ENCODE data around the gene SPDYE18.
"Not testable (repeated sequence)": the region's sequence is repeated elsewhere in the genome, so short reads cannot be mapped to it uniquely, and the experiment has no call there.

SPDYE18 gene

DNA sequence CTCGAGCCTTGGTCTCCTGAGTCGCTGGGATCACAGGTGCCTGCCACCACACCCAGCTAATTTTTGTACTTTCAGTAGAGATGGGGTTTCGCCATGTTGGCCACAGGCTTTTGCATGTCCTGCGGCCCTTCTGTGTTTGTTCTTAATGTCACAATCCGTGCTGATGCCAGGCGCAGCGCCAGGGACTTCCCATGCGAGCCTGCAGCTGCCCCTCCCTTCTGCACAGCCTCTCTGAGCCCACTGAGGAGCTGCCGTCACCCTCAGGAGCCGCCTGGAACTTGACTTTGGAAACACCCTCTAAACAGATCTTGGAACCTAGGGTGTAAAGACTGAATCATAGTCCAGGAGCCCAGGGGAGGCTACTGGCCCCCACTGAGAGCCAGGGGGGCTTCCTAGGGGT, 54.4 kb downstream of the SPDYE18 start:
- peak; percentile 47 for DNase-seq (ENCODE audit: low read depth)
- not testable (repeated sequence) for H3K4me3 ChIP-seq (ENCODE audit: control insufficient read depth, low read depth, low read length)

- not testable (repeated sequence) for H3K4me3 ChIP-seq (ENCODE audit: control insufficient read depth, low read depth, low read length); DNase-seq (ENCODE audit: low read depth)
These were observed 55.9 kb downstream of the SPDYE18 start for GRCh38 chr7:77006127-77007110.

DNA sequence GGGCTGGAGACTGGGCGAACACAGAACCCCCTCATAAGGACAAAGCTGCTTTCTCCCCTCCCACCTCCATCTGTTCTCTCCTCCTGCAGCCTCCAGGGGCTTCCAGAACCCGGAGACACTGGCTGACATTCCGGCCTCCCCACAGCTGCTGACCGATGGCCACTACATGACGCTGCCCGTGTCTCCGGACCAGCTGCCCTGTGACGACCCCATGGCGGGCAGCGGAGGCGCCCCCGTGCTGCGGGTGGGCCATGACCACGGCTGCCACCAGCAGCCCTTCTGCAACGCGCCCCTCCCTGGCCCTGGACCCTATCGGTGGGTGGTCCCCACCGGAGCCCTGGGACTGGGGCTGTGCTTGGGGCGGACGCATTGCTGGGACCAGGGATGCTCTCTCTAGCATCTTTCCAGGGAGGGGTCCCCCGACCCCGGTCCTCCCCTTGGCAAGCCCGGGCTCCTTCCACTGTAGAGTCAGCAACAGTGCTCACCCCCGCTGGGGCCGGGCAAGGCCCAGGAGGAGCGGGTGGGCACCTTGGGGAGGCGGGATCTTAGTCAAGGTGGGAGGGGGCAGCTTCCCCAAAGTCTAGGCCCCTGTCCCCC, 56.8 kb downstream of the SPDYE18 start:
- not testable (repeated sequence) for H3K4me3 ChIP-seq (ENCODE audit: control insufficient read depth, low read depth, low read length); DNase-seq (ENCODE audit: low read depth)

GRCh38 chr7:77004151-77004550, 58.2 kb downstream of the SPDYE18 start:
- DNase-seq (ENCODE audit: low read depth); H3K4me3 ChIP-seq (ENCODE audit: control insufficient read depth, low read depth, low read length): not testable (repeated sequence)

GRCh38 chr7:77003241-77003640, 59.1 kb downstream of the SPDYE18 start:
- not testable (repeated sequence) for DNase-seq (ENCODE audit: low read depth); H3K4me3 ChIP-seq (ENCODE audit: control insufficient read depth, low read depth, low read length)

DNA sequence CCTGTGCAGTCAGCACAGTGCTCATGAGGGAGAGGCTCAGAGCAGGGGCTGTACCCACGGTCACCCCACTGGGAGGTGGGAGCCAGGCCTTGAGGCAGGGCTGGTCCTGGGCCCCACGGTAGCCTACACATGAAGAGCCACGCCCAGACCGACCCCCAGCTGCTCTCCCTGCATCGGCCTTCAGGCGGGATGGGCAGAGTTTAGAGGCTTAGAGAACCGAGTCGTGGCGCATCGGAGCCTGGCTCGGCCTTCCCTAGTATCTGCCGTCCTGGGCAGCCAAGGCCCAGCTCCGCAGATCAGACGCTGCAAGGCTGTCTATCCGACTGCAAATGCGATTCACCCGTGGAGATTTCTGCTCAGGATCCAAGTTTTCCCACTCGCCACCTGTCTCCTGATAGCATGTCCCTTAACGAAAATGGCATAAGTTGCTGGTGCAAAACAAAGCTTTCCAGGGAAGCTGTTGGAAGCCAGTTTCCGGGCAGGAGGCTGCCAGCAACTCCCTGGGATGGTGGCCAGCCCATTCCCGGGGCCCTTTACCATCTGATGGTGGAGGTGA, 59.6 kb downstream of the SPDYE18 start:
- DNase-seq (ENCODE audit: low read depth); H3K4me3 ChIP-seq (ENCODE audit: control insufficient read depth, low read depth, low read length): not testable (repeated sequence)

DNA sequence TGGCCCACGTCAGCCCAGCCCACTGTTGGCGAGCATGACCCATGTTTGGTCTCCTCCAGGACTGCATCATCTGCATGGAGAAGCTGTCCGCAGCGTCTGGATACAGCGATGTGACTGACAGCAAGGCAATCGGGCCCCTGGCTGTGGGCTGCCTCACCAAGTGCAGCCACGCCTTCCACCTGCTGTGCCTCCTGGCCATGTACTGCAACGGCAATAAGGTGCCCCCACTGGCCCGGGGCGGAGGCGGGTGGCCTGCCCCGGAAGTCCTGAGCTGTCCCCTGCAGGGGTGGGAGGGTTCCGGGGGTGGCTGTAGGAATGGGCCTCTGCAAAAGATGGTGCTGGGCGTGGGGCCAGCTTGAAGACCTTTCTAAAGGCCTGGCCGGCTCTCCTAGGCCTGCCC, 60.3 kb downstream of the SPDYE18 start:
- not testable (repeated sequence) for DNase-seq (ENCODE audit: low read depth)

More for the DNA sequence above, 60.3 kb downstream of the SPDYE18 start:
- not testable (repeated sequence) for H3K4me3 ChIP-seq (ENCODE audit: control insufficient read depth, low read depth, low read length)

Measured in fibroblast of mammary gland (primary cell).